ENCODE measurements around the gene ZNF408. TPM values are rescaled to one million over a fixed set of nuclear protein-coding genes. Genes with fewer than 3 reads are reported as not detected.

The ZNF408 gene
- polyA plus RNA-seq, 1 experiment, result 6.9 TPM

GRCh38 chr11:46721286-46721685 lies 20.5 kb downstream of the ZNF408 start:
- Histone ChIP-seq H3K36me3 (ENCODE audit: control insufficient read depth, insufficient read depth, low read length) (no peaks in the 10 kb centered on the region), H3K4me3 (ENCODE audit: low read depth, low read length) (no peak overlapping the region), H3K27me3 (ENCODE audit: control insufficient read depth, insufficient read depth, low read length) (no peaks in the 10 kb centered on the region; the same call in 1 of the 2 replicates)
- POLR2A ChIA-PET, result no interaction called here
- CTCF ChIA-PET, result no interaction called here
- DNase-seq (ENCODE audit: low read depth), result no peak
- no peak for TF ChIP-seq CTCF (IDR thresholded peaks at IDR 0.05; ENCODE audit: insufficient read depth, low read depth, low read length)

DNA sequence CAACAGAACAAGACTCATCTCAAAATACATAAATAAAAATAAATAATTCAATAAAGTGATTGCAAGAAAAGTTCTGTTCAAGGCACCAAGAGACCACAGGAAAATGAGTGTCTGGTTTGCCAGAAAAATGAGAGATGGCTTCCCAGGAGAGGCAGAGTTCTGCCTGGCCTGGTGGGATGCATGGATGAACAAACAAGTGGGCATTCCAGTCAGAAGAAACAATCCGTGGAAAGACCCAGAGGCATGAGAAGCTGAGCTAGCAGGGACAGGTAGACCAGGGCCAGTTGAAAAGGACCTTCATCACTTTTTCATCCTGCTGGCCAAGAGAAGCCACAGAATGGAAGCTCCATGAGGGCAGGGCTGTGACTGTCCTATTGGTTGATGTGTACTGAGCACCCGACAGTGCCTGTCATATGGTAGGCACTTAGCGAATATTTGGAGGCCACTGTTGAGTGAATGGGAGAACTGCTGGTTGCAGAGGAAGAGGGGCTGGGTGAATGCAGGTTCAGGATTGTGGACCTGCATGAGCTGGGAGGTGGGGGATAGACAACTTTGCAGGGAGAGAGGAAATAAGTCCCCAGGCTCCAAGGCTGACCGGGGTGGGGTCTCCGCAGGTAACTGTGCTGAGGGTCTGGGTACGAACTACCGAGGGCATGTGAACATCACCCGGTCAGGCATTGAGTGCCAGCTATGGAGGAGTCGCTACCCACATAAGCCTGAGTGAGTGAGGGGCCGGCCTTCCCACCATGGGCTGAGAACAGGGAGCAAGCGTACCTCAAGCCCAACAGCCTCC lies 21.9 kb downstream of the ZNF408 start:
- TF ChIP-seq CTCF (IDR thresholded peaks at IDR 0.05; ENCODE audit: insufficient read depth, low read depth, low read length), result no peak
- DNase-seq (ENCODE audit: low read depth), result no peak
- CTCF ChIA-PET, result no interaction called here
- Histone ChIP-seq H3K4me3 (ENCODE audit: low read depth, low read length) (no peak overlapping the region), H3K36me3 (ENCODE audit: control insufficient read depth, insufficient read depth, low read length) (no peaks in the 10 kb centered on the region), H3K27me3 (ENCODE audit: control insufficient read depth, insufficient read depth, low read length) (no peaks in the 10 kb centered on the region; the same call in 1 of the 2 replicates)
- POLR2A ChIA-PET, result no interaction called here

DNA sequence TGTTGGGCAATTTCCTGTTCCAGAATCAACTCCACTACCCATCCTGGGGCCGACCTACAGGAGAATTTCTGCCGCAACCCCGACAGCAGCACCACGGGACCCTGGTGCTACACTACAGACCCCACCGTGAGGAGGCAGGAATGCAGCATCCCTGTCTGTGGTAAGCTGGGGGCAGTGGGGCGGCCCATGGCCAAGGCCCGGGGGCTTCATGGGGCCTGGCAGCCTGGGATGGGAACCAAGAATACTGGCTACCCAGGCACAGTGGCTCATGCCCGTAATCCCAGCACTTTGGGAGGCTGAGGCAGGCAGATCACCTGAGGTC lies 22.5 kb downstream of the ZNF408 start:
- ChIA-PET CTCF (no interaction called here), POLR2A (no interaction called here)
- H3K4me3 ChIP-seq (ENCODE audit: low read depth, low read length), result no peak overlapping the region
- no peak for TF ChIP-seq CTCF (IDR thresholded peaks at IDR 0.05; ENCODE audit: insufficient read depth, low read depth, low read length)
- DNase-seq (ENCODE audit: low read depth), result no peak
- no peaks in the 10 kb centered on the region for H3K36me3 ChIP-seq (ENCODE audit: control insufficient read depth, insufficient read depth, low read length)
- H3K27me3 ChIP-seq (ENCODE audit: control insufficient read depth, insufficient read depth, low read length), result no peaks in the 10 kb centered on the region; the same call in 1 of the 2 replicates

DNA sequence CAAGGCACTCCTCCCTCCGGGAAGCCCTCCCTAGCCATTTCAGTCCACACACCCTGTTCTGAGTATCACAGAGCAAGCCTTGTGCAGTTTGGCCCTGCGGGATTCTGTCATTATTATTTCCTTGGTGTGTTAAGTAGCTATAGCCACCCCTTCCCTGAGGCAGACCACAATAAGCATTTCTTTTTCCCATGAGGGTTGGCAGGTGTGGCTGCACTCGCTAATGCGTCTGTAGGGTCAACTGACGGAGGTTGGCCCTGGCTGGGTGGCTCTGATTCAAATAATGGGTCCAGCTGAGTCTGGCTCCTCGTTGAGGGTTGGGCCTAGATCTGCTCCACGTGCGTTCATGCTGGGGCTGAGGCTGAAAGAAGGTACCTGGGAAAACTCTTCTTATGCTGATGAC lies 23.3 kb downstream of the ZNF408 start:
- Histone ChIP-seq H3K27me3 (ENCODE audit: control insufficient read depth, insufficient read depth, low read length) (no peaks in the 10 kb centered on the region; the same call in 1 of the 2 replicates), H3K4me3 (ENCODE audit: low read depth, low read length) (no peak overlapping the region), H3K36me3 (ENCODE audit: control insufficient read depth, insufficient read depth, low read length) (no peaks in the 10 kb centered on the region)
- ChIA-PET POLR2A (no interaction called here), CTCF (no interaction called here)
- TF ChIP-seq CTCF (IDR thresholded peaks at IDR 0.05; ENCODE audit: insufficient read depth, low read depth, low read length), result no peak
- no peak for DNase-seq (ENCODE audit: low read depth)

DNA sequence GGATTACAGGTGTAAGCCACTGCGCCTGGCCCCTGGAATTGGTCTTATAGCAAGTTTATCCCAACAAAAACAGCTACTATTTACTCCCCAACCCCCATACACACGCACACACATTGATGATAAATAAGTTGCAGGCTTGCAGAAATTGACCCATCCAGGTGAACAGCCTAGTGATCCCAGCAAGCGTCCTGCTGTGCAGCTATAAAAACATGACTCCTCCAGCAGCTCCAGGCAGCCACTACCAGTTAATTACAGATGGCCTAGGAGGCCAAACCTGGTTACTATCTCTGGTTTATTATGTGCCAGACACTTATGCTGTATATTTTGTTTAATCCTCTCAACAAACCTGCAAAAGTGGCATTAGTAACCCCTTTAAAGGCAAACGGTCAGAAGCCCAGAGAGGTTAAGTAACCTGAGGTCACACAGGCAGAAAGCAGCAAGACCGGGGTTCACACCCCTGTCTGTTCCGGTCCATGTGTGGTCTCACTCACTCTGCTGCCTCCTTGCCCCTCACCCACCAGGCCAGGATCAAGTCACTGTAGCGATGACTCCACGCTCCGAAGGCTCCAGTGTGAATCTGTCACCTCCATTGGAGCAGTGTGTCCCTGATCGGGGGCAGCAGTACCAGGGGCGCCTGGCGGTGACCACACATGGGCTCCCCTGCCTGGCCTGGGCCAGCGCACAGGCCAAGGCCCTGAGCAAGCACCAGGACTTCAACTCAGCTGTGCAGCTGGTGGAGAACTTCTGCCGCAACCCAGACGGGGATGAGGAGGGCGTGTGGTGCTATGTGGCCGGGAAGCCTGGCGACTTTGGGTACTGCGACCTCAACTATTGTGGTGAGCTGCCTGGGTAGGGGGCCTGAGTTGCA lies 24.7 kb downstream of the ZNF408 start:
- ChIA-PET CTCF (no interaction called here), POLR2A (no interaction called here)
- Histone ChIP-seq H3K27me3 (ENCODE audit: control insufficient read depth, insufficient read depth, low read length) (no peaks in the 10 kb centered on the region; the same call in 1 of the 2 replicates), H3K4me3 (ENCODE audit: low read depth, low read length) (no peak overlapping the region), H3K36me3 (ENCODE audit: control insufficient read depth, insufficient read depth, low read length) (no peaks in the 10 kb centered on the region)
- no peak for DNase-seq (ENCODE audit: low read depth)
- no peak for TF ChIP-seq CTCF (IDR thresholded peaks at IDR 0.05; ENCODE audit: insufficient read depth, low read depth, low read length)

Measured in BJ (cell line).